GM12878 (cell line): ENCODE data around the gene RAD23B. TPM values are rescaled to one million over a fixed set of nuclear protein-coding genes. Genes with fewer than 3 reads are reported as not detected.

ENCODE experiments used
- BACH1 ChIP-seq: fragments of 450-650 bp; IDR thresholded peaks from 2 replicates; pipeline ENCODE4 v1.6.1; 2017; ENCODE audit warnings: mild to moderate bottlenecking, borderline replicate concordance
- BMI1 ChIP-seq: fragments of 450-650 bp; IDR thresholded peaks from 2 replicates; pipeline ENCODE4 v1.6.1; 2016; ENCODE audit warnings: mild to moderate bottlenecking, moderate library complexity, borderline replicate concordance
- BRCA1 ChIP-seq: IDR thresholded peaks from 2 replicates; pipeline ENCODE4 v1.6.1; 2011; ENCODE audit warnings: low read depth, low read length, improper control_type of control experiment
- CBFB ChIP-seq: IDR thresholded peaks from 2 replicates; pipeline ENCODE4 v1.6.1; 2016; ENCODE audit warnings: antibody characterized with exemption, low read depth
- EP300 ChIP-seq, 2 experiments: fragments of 150-350 bp in 1 of 2; IDR thresholded peaks; 2 replicates each; pipeline ENCODE4 v1.6.1; 2011 to 2012; ENCODE audit warnings: low read depth in 2 of 2, low read length in 2 of 2, borderline replicate concordance in 1 of 2, improper control_type of control experiment in 1 of 2, inconsistent platforms in 1 of 2; ENCODE audit not compliant: control insufficient read depth in 1 of 2
- FOXM1 ChIP-seq: IDR thresholded peaks from 2 replicates; pipeline ENCODE4 v1.6.1; 2012; ENCODE audit warnings: low read depth, mild to moderate bottlenecking, inconsistent platforms, low read length, moderate library complexity
- GATAD2B ChIP-seq: fragments of 450-650 bp; conservative IDR thresholded peaks from 2 replicates; pipeline ENCODE4 v1.6.1; 2017; ENCODE audit warnings: low read depth, mild to moderate bottlenecking, moderate library complexity
- HDAC6 ChIP-seq: fragments of 200-600 bp; sonication (generic); IDR thresholded peaks from one replicate; pipeline ENCODE4 v1.8.0; 2017; ENCODE audit warnings: antibody characterized with exemption; ENCODE audit not compliant: unreplicated experiment
- IKZF1 ChIP-seq: fragments of 450-650 bp; conservative IDR thresholded peaks from 2 replicates; pipeline ENCODE4 v1.6.1; 2017; ENCODE audit warnings: antibody characterized with exemption, mild to moderate bottlenecking
- MLLT1 ChIP-seq: fragments of 450-650 bp; IDR thresholded peaks from 2 replicates; pipeline ENCODE4 v1.6.1; 2016; ENCODE audit warnings: mild to moderate bottlenecking
- MXI1 ChIP-seq: fragments of 150-350 bp; IDR thresholded peaks from 2 replicates; pipeline ENCODE4 v1.6.1; 2011; ENCODE audit warnings: low read depth, mild to moderate bottlenecking, inconsistent platforms, low read length, improper control_type of control experiment
- PAX8 ChIP-seq: fragments of 450-650 bp; IDR thresholded peaks from 2 replicates; pipeline ENCODE4 v1.6.1; 2017; ENCODE audit warnings: mild to moderate bottlenecking, moderate library complexity
- RAD21 ChIP-seq: IDR thresholded peaks from 2 replicates; pipeline ENCODE4 v1.6.1; 2011; ENCODE audit warnings: mild to moderate bottlenecking, low read depth, low read length, moderate library complexity; ENCODE audit not compliant: insufficient read depth
- SIX5 ChIP-seq: IDR thresholded peaks from 2 replicates; pipeline ENCODE4 v1.6.1; 2011; ENCODE audit warnings: mild to moderate bottlenecking, low read depth, low read length, moderate library complexity; ENCODE audit not compliant: severe bottlenecking
- SRF ChIP-seq, 2 experiments: IDR thresholded peaks; 2 replicates each; pipeline ENCODE4 v1.6.1; 2011; ENCODE audit warnings: low read depth in 2 of 2, low read length in 2 of 2, mild to moderate bottlenecking in 1 of 2, moderate library complexity in 1 of 2
- STAT3 ChIP-seq: IDR thresholded peaks from 2 replicates; pipeline ENCODE4 v1.6.1; 2011; ENCODE audit warnings: low read depth, low read length, improper control_type of control experiment
- SUZ12 ChIP-seq: fragments of 200-600 bp; sonication (generic); IDR thresholded peaks from one replicate; pipeline ENCODE4 v1.6.1; 2018; ENCODE audit warnings: antibody characterized with exemption, mild to moderate bottlenecking; ENCODE audit not compliant: unreplicated experiment
- TBL1XR1 ChIP-seq: IDR thresholded peaks from 2 replicates; pipeline ENCODE4 v1.6.1; 2012; ENCODE audit warnings: low read depth, low read length, improper control_type of control experiment
- WRNIP1 ChIP-seq: IDR thresholded peaks from 2 replicates; pipeline ENCODE4 v1.6.1; 2011; ENCODE audit warnings: low read depth, low read length, improper control_type of control experiment, borderline replicate concordance
- ZNF24 ChIP-seq: fragments of 450-650 bp; IDR thresholded peaks from 2 replicates; pipeline ENCODE4 v1.6.1; 2017; ENCODE audit warnings: antibody characterized with exemption, mild to moderate bottlenecking
- ZNF687 ChIP-seq: fragments of 450-650 bp; IDR thresholded peaks from 2 replicates; pipeline ENCODE4 v1.6.1; 2017; ENCODE audit warnings: mild to moderate bottlenecking, moderate library complexity
- polyA plus RNA-seq, 11 experiments: library from polyadenylated mRNA; depleted of rRNA in 4 of 11; unstranded in 6 of 11; stranded (reverse) in 5 of 11; fragments of >200 nt; fragmentation: Nextera tagmentation in 4 of 11; fragmentation: Illumina TruSeq in 1 of 11; extraction: Ambion mirVana in 4 of 11; extraction: Trizol in 1 of 11; gene quantifications; 1 replicate in 1 of 11; 2 replicates in 10 of 11; pipeline versions ENCODE4 v1.2.1 to v1.2.3, GENCODE V29; 2011 to 2016; ENCODE audit warnings: inconsistent platforms in 2 of 11, missing spikeins in 2 of 11, low read depth in 1 of 11
- total RNA-seq, 4 experiments: library from RNA; depleted of rRNA in 3 of 4; stranded (reverse); fragments of >200 nt in 3 of 4; fragmentation: Illumina TruSeq in 1 of 4; extraction: Trizol in 1 of 4; gene quantifications; 2 replicates each; pipeline versions ENCODE4 v1.2.1 to v1.2.3, GENCODE V29; 2013 to 2021

RAD23B gene
- total and polyA plus RNA-seq, 10 of the 15 experiments (the other 5 are each of a cell fraction or from before 2014, with no cell fraction given), result 10.3 to 256 (median 54.6) TPM

- TF ChIP-seq MLLT1 (peak; percentile 89), WRNIP1 (0 out of 2 replicates have a peak, but pooled peaks have one; percentile 65), SRF (IDR thresholded peaks at IDR 0.05; ENCODE audit: low read depth in 2 of 2, low read length in 2 of 2) (0 out of 4 replicates have a peak, but pooled peaks of 1 of the 2 experiments have one; percentile 45), ZNF24 (peak; percentile 93), RAD21 (no peak), BMI1 (peak; percentile 86), BACH1 (peak; percentile 88; the same call in 1 of the 2 replicates), SUZ12 (no peak), SIX5 (no peak), STAT3 (0 out of 2 replicates have a peak, but pooled peaks have one; percentile 72), TBL1XR1 (peak; percentile 86), EP300 (IDR thresholded peaks at IDR 0.05; ENCODE audit: borderline replicate concordance in 1 of 2, control insufficient read depth in 1 of 2, low read depth in 2 of 2, low read length in 2 of 2) (peak; percentile 95 to 97), IKZF1 (peak; percentile 96), HDAC6 (no peak), MXI1 (peak; percentile 88), CBFB (peak; percentile 86), FOXM1 (peak; percentile 64; the same call in 1 of the 2 replicates), PAX8 (0 out of 2 replicates have a peak, but pooled peaks have one; percentile 20), GATAD2B (peak; percentile 92), ZNF687 (peak; percentile 20; the same call in 1 of the 2 replicates), BRCA1 (no peak)
Measured at GRCh38 chr9:107260437-107261081, 22.5 kb upstream of the RAD23B start (continued).
